ENCODE results near the gene SMIM30.

- no peak for TF ChIP-seq EZH2 (IDR thresholded peaks at IDR 0.05; ENCODE audit: low read length, missing control alignments)
- TF ChIP-seq CTCF (conservative IDR thresholded peaks at IDR 0.05 in 1 of 2, IDR thresholded peaks at IDR 0.05 in 1 of 2; ENCODE audit: low read depth in 1 of 2, low read length in 2 of 2), result no peak
Observed at GRCh38 chr7:113087071-113087998, 31.0 kb downstream of the SMIM30 start.
